ENCODE measurements around the gene IGFBPL1. TPM values are rescaled to one million over a fixed set of nuclear protein-coding genes. Genes with fewer than 3 reads are reported as not detected.

The IGFBPL1 gene
- total RNA-seq, 1 experiment from 2014 or later: 37.9 TPM

DNA sequence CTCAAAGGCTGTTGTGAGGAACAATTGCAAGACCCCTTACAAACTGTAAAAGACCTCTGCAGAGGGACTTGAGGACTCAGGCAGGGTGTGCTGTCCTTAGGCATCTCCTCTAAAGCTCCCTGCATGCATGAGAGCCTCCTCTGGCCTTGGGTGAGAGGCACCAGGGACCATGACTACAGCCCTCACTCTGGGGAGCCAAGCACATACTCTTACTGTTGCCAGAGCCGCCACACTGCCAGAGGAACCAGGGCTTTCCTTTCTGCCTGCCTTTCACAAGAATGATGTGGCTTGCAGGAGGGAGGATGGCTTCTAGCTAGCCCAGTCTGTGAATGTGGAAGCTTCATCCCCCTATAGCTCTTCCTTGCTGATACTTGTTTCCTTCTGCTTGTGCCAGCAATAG, 5.9 kb downstream of the IGFBPL1 start:
- H3K27me3 ChIP-seq (ENCODE audit: insufficient read depth, low read length): peaks cover 3% of the 10 kb centered on the region; the same call in 1 of the 2 replicates
- H3K56ac ChIP-seq (ENCODE audit: insufficient read length, low read depth, low read length): no peak overlapping the region
- H3K36me3 Mint-ChIP-seq (ENCODE audit: insufficient read depth in 1 of 3, low read depth in 3 of 3): no peaks in the 10 kb centered on the region; a peak in 1 of 7 replicates
- peaks cover under 1% of the 10 kb centered on the region for H3K23me2 ChIP-seq (ENCODE audit: insufficient read length, low read depth, low read length, poor library complexity, severe bottlenecking)
- H3K9me3 Mint-ChIP-seq: no peaks in the 10 kb centered on the region
- no peak overlapping the region for H2BK15ac ChIP-seq (ENCODE audit: low read depth, low read length)
- H3K14ac ChIP-seq (ENCODE audit: insufficient read depth, low read length): no peak overlapping the region
- peaks cover 53 to 68% of the 10 kb centered on the region in 2 experiments for H3K4me1 Mint-ChIP-seq
- no peak overlapping the region for H3K23ac ChIP-seq (ENCODE audit: insufficient read length, low read depth, low read length)
- H3K4ac ChIP-seq (ENCODE audit: low read depth, low read length): no peak overlapping the region
- no peak overlapping the region for H4K8ac ChIP-seq (replicated peaks; ENCODE audit: insufficient read length, low read depth, low read length)
- H2BK120ac ChIP-seq (ENCODE audit: low read depth, low read length, poor library complexity, severe bottlenecking): no peak overlapping the region
- H3K9ac ChIP-seq (ENCODE audit: extremely low read depth, insufficient read length, low read length): no peak overlapping the region
- no peak overlapping the region for H4K5ac ChIP-seq (ENCODE audit: insufficient read length, low read depth, low read length)
- H3K27ac ChIP-seq (ENCODE audit: insufficient read length, low read depth, low read length): no peak overlapping the region
- H2BK12ac ChIP-seq (ENCODE audit: insufficient read length, low read depth, low read length): no peak overlapping the region
- no peak overlapping the region for H2AK5ac ChIP-seq (ENCODE audit: insufficient read length, low read length)
- peaks cover 14% of the 10 kb centered on the region for H3K27me3 Mint-ChIP-seq (ENCODE audit: low read depth)
- H4K20me1 ChIP-seq (ENCODE audit: control insufficient read depth, insufficient read depth, insufficient read length): no peaks in the 10 kb centered on the region
- H3K18ac ChIP-seq (ENCODE audit: insufficient read length, low read depth, low read length): no peak overlapping the region
- no peak overlapping the region for H3K4me3 Mint-ChIP-seq
- H3K4me1 ChIP-seq (ENCODE audit: insufficient read depth, low read length): no peaks in the 10 kb centered on the region; the same call in 1 of the 2 replicates
- TF ChIP-seq, protein P1, sequence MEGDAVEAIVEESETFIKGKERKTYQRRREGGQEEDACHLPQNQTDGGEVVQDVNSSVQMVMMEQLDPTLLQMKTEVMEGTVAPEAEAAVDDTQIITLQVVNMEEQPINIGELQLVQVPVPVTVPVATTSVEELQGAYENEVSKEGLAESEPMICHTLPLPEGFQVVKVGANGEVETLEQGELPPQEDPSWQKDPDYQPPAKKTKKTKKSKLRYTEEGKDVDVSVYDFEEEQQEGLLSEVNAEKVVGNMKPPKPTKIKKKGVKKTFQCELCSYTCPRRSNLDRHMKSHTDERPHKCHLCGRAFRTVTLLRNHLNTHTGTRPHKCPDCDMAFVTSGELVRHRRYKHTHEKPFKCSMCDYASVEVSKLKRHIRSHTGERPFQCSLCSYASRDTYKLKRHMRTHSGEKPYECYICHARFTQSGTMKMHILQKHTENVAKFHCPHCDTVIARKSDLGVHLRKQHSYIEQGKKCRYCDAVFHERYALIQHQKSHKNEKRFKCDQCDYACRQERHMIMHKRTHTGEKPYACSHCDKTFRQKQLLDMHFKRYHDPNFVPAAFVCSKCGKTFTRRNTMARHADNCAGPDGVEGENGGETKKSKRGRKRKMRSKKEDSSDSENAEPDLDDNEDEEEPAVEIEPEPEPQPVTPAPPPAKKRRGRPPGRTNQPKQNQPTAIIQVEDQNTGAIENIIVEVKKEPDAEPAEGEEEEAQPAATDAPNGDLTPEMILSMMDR (conservative IDR thresholded peaks at IDR 0.05): no peak
- no peaks in the 10 kb centered on the region for H3K9me3 ChIP-seq (ENCODE audit: control insufficient read depth, low read depth, low read length)
- H3K4me2 ChIP-seq (ENCODE audit: insufficient read depth, insufficient read length, low read length): no peak overlapping the region
- H2AFZ ChIP-seq (ENCODE audit: low read length): no peak overlapping the region
- H3T11ph ChIP-seq (ENCODE audit: low read length): no peak overlapping the region
- WGBS (ENCODE audit: extremely low coverage, insufficient read length, low lambda C conversion rate): no CpG with 5 or more reads among the region's 1 CpG
- H2BK20ac ChIP-seq (ENCODE audit: low read depth, low read length, poor library complexity, severe bottlenecking): no peak overlapping the region
- H3K27ac Mint-ChIP-seq: no peak overlapping the region
- H4K91ac ChIP-seq (ENCODE audit: insufficient read length, low read depth, low read length): no peak overlapping the region
- H2BK5ac ChIP-seq (ENCODE audit: insufficient read length, low read length): no peak overlapping the region
- no peak for DNase-seq
- H3K79me1 ChIP-seq (ENCODE audit: insufficient read depth, low read depth, low read length, poor library complexity, severe bottlenecking): no peaks in the 10 kb centered on the region
- H3K79me2 ChIP-seq (ENCODE audit: insufficient read depth, low read length): no peaks in the 10 kb centered on the region
